ENCODE measurements around the gene DHX8. TPM values are rescaled to one million over a fixed set of nuclear protein-coding genes. Genes with fewer than 3 reads are reported as not detected.

Gene DHX8
- polyA plus RNA-seq, 1 donor (not counting 4 experiments of a cell fraction or from before 2014, with no cell fraction given), result 30.1 TPM

GRCh38 chr17:43524945-43525575, 41.3 kb downstream of the DHX8 start:
- H3K79me2 ChIP-seq (ENCODE audit: control insufficient read depth, insufficient read depth, low read length), result no peaks in the 10 kb centered on the region
- no peak overlapping the region for H3K4me2 ChIP-seq (ENCODE audit: control insufficient read depth, extremely low read depth, insufficient read depth, low read depth, low read length)
- no peak for DNase-seq (ENCODE audit: low read depth, low spot score)
- TF ChIP-seq EZH2 (IDR thresholded peaks at IDR 0.05; ENCODE audit: low read length), result no peak
- no peak for TF ChIP-seq CTCF (optimal IDR thresholded peaks at IDR 0.05 in 1 of 3, IDR thresholded peaks at IDR 0.05 in 1 of 3, conservative IDR thresholded peaks at IDR 0.05 in 1 of 3; ENCODE audit: extremely low read depth in 1 of 3, insufficient read depth in 2 of 3, low read length in 3 of 3)
- H4K20me1 ChIP-seq (ENCODE audit: control insufficient read depth, extremely low read depth, insufficient read depth, low read length), result no peaks in the 10 kb centered on the region
- no peak overlapping the region for H2AFZ ChIP-seq (ENCODE audit: control insufficient read depth, low read length)
- H3K27me3 ChIP-seq (ENCODE audit: control insufficient read depth, extremely low read depth, insufficient read depth, low read length), result no peaks in the 10 kb centered on the region
- no peak overlapping the region for H3K27ac ChIP-seq (ENCODE audit: control insufficient read depth, insufficient read depth, low read length)
- FAIRE-seq, result no peak
- no peak overlapping the region for H3K9ac ChIP-seq (ENCODE audit: control insufficient read depth, extremely low read depth, insufficient read depth, low read length)
- no peaks in the 10 kb centered on the region for H3K9me3 ChIP-seq (ENCODE audit: control insufficient read depth, low read depth, low read length)
- H3K4me1 ChIP-seq (ENCODE audit: control insufficient read depth, extremely low read depth, insufficient read depth, low read length), result peaks cover 2% of the 10 kb centered on the region
- no peaks in the 10 kb centered on the region for H3K9me1 ChIP-seq (ENCODE audit: control insufficient read depth, extremely low read depth, insufficient read depth, low read length)
- no peak overlapping the region for H3K4me3 ChIP-seq (ENCODE audit: control insufficient read depth in 2 of 3, extremely low read depth in 1 of 3, insufficient read depth in 2 of 3, low read depth in 1 of 3, low read length in 3 of 3)
- dilution Hi-C loops (cut with MboI; ENCODE audit: extremely low pct_ligation_motif_present, low sequenced_read_pairs), result no loop called here
- H3K36me3 ChIP-seq (ENCODE audit: control insufficient read depth in 2 of 2, extremely low read depth in 1 of 2, insufficient read depth in 2 of 2, low read length in 2 of 2), result peaks cover 28 to 66% of the 10 kb centered on the region in 2 experiments

DNA sequence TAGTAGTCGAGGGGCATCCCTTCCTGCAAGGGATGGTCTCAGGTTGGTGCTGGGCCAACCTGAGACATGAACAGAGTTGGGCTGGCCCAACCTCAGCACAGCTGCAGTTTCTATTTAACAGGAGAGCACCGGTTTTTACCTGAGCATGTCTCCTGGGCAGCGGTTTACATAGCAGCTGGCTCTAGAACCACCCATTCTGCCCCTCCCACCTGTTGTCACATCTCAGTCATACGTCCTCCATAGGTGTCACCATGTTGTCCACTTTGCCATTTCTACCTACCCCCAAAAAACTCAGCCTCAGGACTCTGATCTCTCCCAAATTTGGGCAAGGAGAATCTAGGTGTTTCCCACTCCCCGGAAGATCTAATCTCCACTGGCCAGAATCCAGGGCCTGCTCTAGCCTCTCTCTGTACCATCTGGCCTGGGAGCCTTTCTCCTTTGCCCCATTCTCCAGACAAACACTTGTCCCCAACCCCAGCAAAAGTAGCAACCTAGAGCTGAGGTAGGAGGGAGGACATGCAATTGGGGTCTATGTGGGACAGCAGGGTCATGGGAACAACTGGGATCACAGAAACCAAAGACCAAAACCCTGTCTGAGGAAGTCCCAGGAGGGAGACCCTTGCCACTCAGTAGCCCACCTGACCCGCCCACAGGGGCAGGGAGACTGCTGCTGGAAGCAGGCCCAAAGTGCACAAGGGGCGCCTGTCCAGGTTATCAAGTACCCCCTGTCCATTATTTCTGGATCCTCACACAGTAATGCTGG, 43.3 kb downstream of the DHX8 start:
- dilution Hi-C loops (cut with MboI; ENCODE audit: extremely low pct_ligation_motif_present, low sequenced_read_pairs), result no loop called here
- Histone ChIP-seq H4K20me1 (ENCODE audit: control insufficient read depth, extremely low read depth, insufficient read depth, low read length) (no peaks in the 10 kb centered on the region), H3K4me3 (ENCODE audit: control insufficient read depth in 2 of 3, extremely low read depth in 1 of 3, insufficient read depth in 2 of 3, low read depth in 1 of 3, low read length in 3 of 3) (no peak overlapping the region), H2AFZ (ENCODE audit: control insufficient read depth, low read length) (no peak overlapping the region), H3K79me2 (ENCODE audit: control insufficient read depth, insufficient read depth, low read length) (no peaks in the 10 kb centered on the region), H3K27me3 (ENCODE audit: control insufficient read depth, extremely low read depth, insufficient read depth, low read length) (no peaks in the 10 kb centered on the region), H3K4me1 (ENCODE audit: control insufficient read depth, extremely low read depth, insufficient read depth, low read length) (peaks cover 7% of the 10 kb centered on the region), H3K9me3 (ENCODE audit: control insufficient read depth, low read depth, low read length) (no peaks in the 10 kb centered on the region), H3K9me1 (ENCODE audit: control insufficient read depth, extremely low read depth, insufficient read depth, low read length) (no peaks in the 10 kb centered on the region), H3K27ac (ENCODE audit: control insufficient read depth, insufficient read depth, low read length) (no peak overlapping the region), H3K4me2 (ENCODE audit: control insufficient read depth, extremely low read depth, insufficient read depth, low read depth, low read length) (no peak overlapping the region), H3K9ac (ENCODE audit: control insufficient read depth, extremely low read depth, insufficient read depth, low read length) (no peak overlapping the region), H3K36me3 (ENCODE audit: control insufficient read depth in 2 of 2, extremely low read depth in 1 of 2, insufficient read depth in 2 of 2, low read length in 2 of 2) (peaks cover 20 to 58% of the 10 kb centered on the region in 2 experiments)
- TF ChIP-seq CTCF (optimal IDR thresholded peaks at IDR 0.05 in 1 of 3, IDR thresholded peaks at IDR 0.05 in 1 of 3, conservative IDR thresholded peaks at IDR 0.05 in 1 of 3; ENCODE audit: extremely low read depth in 1 of 3, insufficient read depth in 2 of 3, low read length in 3 of 3), result no peak
- no peak for TF ChIP-seq EZH2 (IDR thresholded peaks at IDR 0.05; ENCODE audit: low read length)
- FAIRE-seq (no peak), DNase-seq (ENCODE audit: low read depth, low spot score) (no peak)
